GM12865 (cell line): ENCODE results near the gene RBM20.

Experiments
- DNase-seq: peaks from one replicate; pipeline ENCODE4 v3.0.0; 2010; ENCODE audit warnings: low read depth
- H3K4me3 ChIP-seq: 2 replicates; pipeline ENCODE4 v1.5.1; 2011; ENCODE audit warnings: mild to moderate bottlenecking, low read depth, low read length, control low read depth
- CTCF ChIP-seq: IDR thresholded peaks from 2 replicates; pipeline ENCODE4 v1.5.1; 2011; ENCODE audit warnings: low read length, control low read depth, low read depth, inconsistent platforms; ENCODE audit not compliant: insufficient read depth; ENCODE audit errors: missing control alignments

The RBM20 gene

GRCh38 chr10:110625951-110626855 lies 17.9 kb upstream of the RBM20 start:
- no peak for TF ChIP-seq CTCF
- no peak overlapping the region for H3K4me3 ChIP-seq
- DNase-seq, result no peak

GRCh38 chr10:110628161-110628560 lies 16.0 kb upstream of the RBM20 start:
- TF ChIP-seq CTCF, result no peak
- no peak overlapping the region for H3K4me3 ChIP-seq
- DNase-seq, result no peak

- TF ChIP-seq CTCF, result no peak
- no peak overlapping the region for H3K4me3 ChIP-seq
- DNase-seq, result no peak
These were observed 14.4 kb upstream of the RBM20 start for GRCh38 chr10:110629680-110630191.

- no peak for TF ChIP-seq CTCF
- H3K4me3 ChIP-seq, result no peak overlapping the region
- no peak for DNase-seq
These were observed 12.2 kb upstream of the RBM20 start for GRCh38 chr10:110631934-110632333.

- no peak for DNase-seq
- no peak for TF ChIP-seq CTCF
- no peak overlapping the region for H3K4me3 ChIP-seq
These were observed 11.4 kb upstream of the RBM20 start for GRCh38 chr10:110632591-110633215.

GRCh38 chr10:110634527-110635209 lies 9.5 kb upstream of the RBM20 start:
- no peak for DNase-seq
- H3K4me3 ChIP-seq, result no peak overlapping the region
- TF ChIP-seq CTCF, result no peak
